A673 (cell line): ENCODE results near the gene GIMAP6.

ENCODE experiments used
- EZH2 ChIP-seq: fragments of 200-600 bp; sonication (generic); IDR thresholded peaks from 2 replicates; pipeline ENCODE4 v1.6.1; 2017; ENCODE audit warnings: borderline replicate concordance, low read depth, mild to moderate bottlenecking, mixed read lengths, antibody characterized with exemption, low read length; ENCODE audit not compliant: poor library complexity, severe bottlenecking
- TF ChIP-seq, protein P1 (sequence below): fragments of 300-800, 200-600 bp; sonication (generic); conservative IDR thresholded peaks from 2 replicates; pipeline ENCODE4 v1.5.1; 2017; ENCODE audit warnings: low read depth, mild to moderate bottlenecking, antibody characterized with exemption, low read length, moderate library complexity, mixed read lengths

- TF ChIP-seq, protein P1, sequence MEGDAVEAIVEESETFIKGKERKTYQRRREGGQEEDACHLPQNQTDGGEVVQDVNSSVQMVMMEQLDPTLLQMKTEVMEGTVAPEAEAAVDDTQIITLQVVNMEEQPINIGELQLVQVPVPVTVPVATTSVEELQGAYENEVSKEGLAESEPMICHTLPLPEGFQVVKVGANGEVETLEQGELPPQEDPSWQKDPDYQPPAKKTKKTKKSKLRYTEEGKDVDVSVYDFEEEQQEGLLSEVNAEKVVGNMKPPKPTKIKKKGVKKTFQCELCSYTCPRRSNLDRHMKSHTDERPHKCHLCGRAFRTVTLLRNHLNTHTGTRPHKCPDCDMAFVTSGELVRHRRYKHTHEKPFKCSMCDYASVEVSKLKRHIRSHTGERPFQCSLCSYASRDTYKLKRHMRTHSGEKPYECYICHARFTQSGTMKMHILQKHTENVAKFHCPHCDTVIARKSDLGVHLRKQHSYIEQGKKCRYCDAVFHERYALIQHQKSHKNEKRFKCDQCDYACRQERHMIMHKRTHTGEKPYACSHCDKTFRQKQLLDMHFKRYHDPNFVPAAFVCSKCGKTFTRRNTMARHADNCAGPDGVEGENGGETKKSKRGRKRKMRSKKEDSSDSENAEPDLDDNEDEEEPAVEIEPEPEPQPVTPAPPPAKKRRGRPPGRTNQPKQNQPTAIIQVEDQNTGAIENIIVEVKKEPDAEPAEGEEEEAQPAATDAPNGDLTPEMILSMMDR = no peak
- no peak for TF ChIP-seq EZH2
Measured at GRCh38 chr7:150668977-150669376, 36.8 kb upstream of the GIMAP6 start.
